Mesothelial cell of epicardium (in vitro differentiated cells): Measurements from ENCODE around the gene PON1. TPM values are rescaled to one million over a fixed set of nuclear protein-coding genes. Genes with fewer than 3 reads are reported as not detected.

Experiments used
- DNase-seq, 2 experiments: peaks; one replicate each; pipeline ENCODE4 v3.0.0; 2021; ENCODE audit warnings: low spot score in 2 of 2; ENCODE audit not compliant: unreplicated experiment in 2 of 2
- H3K27ac Mint-ChIP-seq: 2 replicates; pipeline ENCODE4 v1.8.0; 2021; ENCODE audit warnings: mixed read lengths
- H3K27me3 Mint-ChIP-seq: 2 replicates; pipeline ENCODE4 v1.8.0; 2021; ENCODE audit warnings: low read depth, mixed read lengths
- H3K36me3 Mint-ChIP-seq: 2 replicates; pipeline ENCODE4 v1.8.0; 2021; ENCODE audit warnings: mixed read lengths
- H3K4me1 Mint-ChIP-seq: 2 replicates; pipeline ENCODE4 v1.8.0; 2021; ENCODE audit warnings: mixed read lengths
- H3K4me3 Mint-ChIP-seq: 2 replicates; pipeline ENCODE4 v1.8.0; 2021; ENCODE audit warnings: mild to moderate bottlenecking, moderate library complexity, mixed read lengths
- H3K9me3 Mint-ChIP-seq: 2 replicates; pipeline ENCODE4 v1.8.0; 2021; ENCODE audit warnings: mixed read lengths
- total RNA-seq: library from RNA; stranded (reverse); gene quantifications from 3 replicates; pipeline ENCODE4 v1.2.1, GENCODE V29; 2021
- TF ChIP-seq, protein P1 (sequence below): fragments of 200-600 bp; sonication (generic); IDR thresholded peaks from one replicate; pipeline ENCODE4 v1.5.0; 2021; ENCODE audit warnings: antibody characterized with exemption; ENCODE audit not compliant: unreplicated experiment

PON1 gene
- total RNA-seq, 1 donor from 2014 or later, result not detected

DNA sequence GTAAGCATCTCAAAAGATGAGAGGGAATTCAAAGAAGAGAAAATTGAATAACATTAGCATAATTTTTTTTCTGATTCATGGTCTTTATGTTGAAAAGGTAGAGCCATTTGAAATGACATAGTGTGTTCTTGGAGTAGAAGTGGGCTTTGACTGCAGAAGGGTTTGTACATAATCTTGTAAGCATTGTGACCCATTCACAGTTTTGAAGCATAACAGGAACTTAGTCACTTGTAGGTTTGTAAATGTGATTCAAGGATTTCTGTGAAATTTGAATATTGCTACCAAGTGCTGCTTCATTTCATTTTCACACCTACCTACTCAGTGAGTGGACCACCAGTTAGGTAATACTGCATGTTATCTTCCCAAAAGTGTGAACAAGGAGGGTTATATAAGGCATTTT, 68.6 kb downstream of the PON1 start:
- Mint-ChIP-seq H3K9me3 (no peaks in the 10 kb centered on the region), H3K27me3 (no peaks in the 10 kb centered on the region), H3K36me3 (peaks cover 12% of the 10 kb centered on the region), H3K4me3 (no peak overlapping the region), H3K27ac (no peak overlapping the region), H3K4me1 (peaks cover 8% of the 10 kb centered on the region)
- DNase-seq, result no peak
- TF ChIP-seq, protein P1, sequence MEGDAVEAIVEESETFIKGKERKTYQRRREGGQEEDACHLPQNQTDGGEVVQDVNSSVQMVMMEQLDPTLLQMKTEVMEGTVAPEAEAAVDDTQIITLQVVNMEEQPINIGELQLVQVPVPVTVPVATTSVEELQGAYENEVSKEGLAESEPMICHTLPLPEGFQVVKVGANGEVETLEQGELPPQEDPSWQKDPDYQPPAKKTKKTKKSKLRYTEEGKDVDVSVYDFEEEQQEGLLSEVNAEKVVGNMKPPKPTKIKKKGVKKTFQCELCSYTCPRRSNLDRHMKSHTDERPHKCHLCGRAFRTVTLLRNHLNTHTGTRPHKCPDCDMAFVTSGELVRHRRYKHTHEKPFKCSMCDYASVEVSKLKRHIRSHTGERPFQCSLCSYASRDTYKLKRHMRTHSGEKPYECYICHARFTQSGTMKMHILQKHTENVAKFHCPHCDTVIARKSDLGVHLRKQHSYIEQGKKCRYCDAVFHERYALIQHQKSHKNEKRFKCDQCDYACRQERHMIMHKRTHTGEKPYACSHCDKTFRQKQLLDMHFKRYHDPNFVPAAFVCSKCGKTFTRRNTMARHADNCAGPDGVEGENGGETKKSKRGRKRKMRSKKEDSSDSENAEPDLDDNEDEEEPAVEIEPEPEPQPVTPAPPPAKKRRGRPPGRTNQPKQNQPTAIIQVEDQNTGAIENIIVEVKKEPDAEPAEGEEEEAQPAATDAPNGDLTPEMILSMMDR, result no peak

DNA sequence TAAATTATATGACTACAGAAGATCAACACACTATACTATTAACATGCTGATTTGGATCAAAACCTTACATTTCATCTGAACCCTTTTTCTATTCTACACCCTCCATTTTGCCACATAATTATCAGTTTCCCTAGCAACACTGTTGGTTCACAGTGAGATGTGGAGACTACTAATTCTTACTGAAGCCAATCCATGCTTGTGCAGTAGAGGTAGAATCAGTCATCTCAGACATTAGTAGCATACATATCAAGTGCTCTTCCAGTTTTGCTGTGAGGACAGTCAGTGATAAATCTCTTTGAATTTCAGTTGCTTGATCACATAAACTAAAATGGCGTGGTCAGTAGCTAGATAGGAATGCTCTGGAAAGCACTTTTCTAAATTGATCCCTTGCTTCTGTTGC, 70.3 kb downstream of the PON1 start:
- Mint-ChIP-seq H3K4me3 (no peak overlapping the region), H3K9me3 (no peaks in the 10 kb centered on the region), H3K27ac (no peak overlapping the region), H3K27me3 (no peaks in the 10 kb centered on the region), H3K4me1 (peaks cover 9% of the 10 kb centered on the region), H3K36me3 (peaks cover 12% of the 10 kb centered on the region)
- TF ChIP-seq, protein P1, result no peak
- DNase-seq, result no peak

DNA sequence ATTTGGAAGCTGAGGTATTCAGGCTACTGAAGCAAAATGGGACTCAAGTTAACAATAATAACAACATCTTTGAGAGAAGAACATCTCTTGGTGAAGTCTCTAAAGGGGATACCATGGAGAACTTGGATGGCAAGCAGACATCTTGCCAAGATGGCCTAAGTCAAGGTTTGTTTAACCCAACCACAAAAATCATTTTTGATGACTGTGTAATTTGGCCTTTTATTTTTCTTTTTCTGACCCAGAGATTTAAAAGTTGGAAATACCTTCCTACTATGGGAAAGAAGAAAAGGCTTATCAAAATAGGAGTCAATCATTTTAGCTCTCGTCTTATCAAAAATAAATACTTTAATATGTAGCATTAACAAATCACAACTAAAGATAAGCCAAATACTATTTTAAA, 72.4 kb downstream of the PON1 start:
- Mint-ChIP-seq H3K4me3 (no peak overlapping the region), H3K27ac (no peak overlapping the region), H3K9me3 (no peaks in the 10 kb centered on the region), H3K27me3 (no peaks in the 10 kb centered on the region), H3K36me3 (peaks cover 8% of the 10 kb centered on the region), H3K4me1 (peaks cover 12% of the 10 kb centered on the region)
- DNase-seq, result no peak
- TF ChIP-seq, protein P1, result no peak

DNA sequence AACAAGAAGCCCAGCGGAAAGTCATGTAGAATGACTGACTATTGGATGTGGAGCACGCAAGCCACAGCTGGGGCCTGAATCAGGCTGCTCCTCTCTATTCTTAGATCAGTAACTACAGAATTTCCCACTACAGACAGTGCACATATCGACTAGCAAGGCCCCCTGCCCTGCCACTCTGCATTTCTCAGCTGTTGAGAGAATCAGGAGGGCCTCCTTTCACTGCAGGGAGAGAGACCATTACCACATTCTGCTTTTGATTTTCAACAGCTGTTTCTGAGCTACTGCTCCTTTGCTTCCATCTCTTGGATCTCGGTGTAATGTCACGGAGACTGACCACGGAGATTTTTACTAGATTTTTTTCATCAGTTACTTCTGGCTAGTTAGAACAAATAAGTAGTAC, 73.8 kb downstream of the PON1 start:
- no peak for DNase-seq
- no peaks in the 10 kb centered on the region for H3K27me3 Mint-ChIP-seq
- H3K36me3 Mint-ChIP-seq, result peaks cover 8% of the 10 kb centered on the region
- H3K9me3 Mint-ChIP-seq, result no peaks in the 10 kb centered on the region
- TF ChIP-seq, protein P1, result no peak
- peaks cover 22% of the 10 kb centered on the region for H3K4me1 Mint-ChIP-seq
- peak overlapping the region; percentile 79 for H3K27ac Mint-ChIP-seq
- H3K4me3 Mint-ChIP-seq, result no peak overlapping the region

Other genes with a start within 250 kb of the PON1 start
- gene PON3, start 71.8 kb upstream of the PON1 start, total RNA-seq, result not detected in 3 replicates
- 113 to 115 TPM (median 114 TPM) in 3 replicates for gene PON2, start 110.5 kb upstream of the PON1 start, total RNA-seq
- gene ASB4, start 161.4 kb upstream of the PON1 start, total RNA-seq, result 0.07 to 0.29 TPM (median 0.09 TPM) in 3 replicates